Smooth muscle cell (in vitro differentiated cells): ENCODE results near the gene RARRES2. TPM values are rescaled to one million over a fixed set of nuclear protein-coding genes. Genes with fewer than 3 reads are reported as not detected.

Source experiments
- DNase-seq: peaks from one replicate; lab custom pipeline; 2025; ENCODE audit not compliant: unreplicated experiment; lab: John Stamatoyannopoulos, UW
- H2AFZ ChIP-seq: fragments of 200-600 bp; sonication (generic); 2 replicates; pipeline ENCODE4 v1.6.0; 2016; ENCODE audit warnings: antibody characterized with exemption, low read depth, mild to moderate bottlenecking
- H3F3A ChIP-seq: fragments of 200-600 bp; sonication (generic); 2 replicates; pipeline ENCODE4 v1.6.0; 2017; ENCODE audit warnings: antibody characterized with exemption, low read depth
- H3K27ac ChIP-seq: fragments of 200-600 bp; sonication (generic); 2 replicates; pipeline ENCODE4 v1.5.1; 2016; ENCODE audit warnings: low read depth, mild to moderate bottlenecking
- H3K27me3 ChIP-seq: fragments of 200-600 bp; sonication (generic); 2 replicates; pipeline ENCODE4 v1.6.1; 2016; ENCODE audit warnings: low read depth, mild to moderate bottlenecking
- H3K36me3 ChIP-seq: fragments of 200-600 bp; sonication (generic); 2 replicates; pipeline ENCODE4 v1.5.1; 2016; ENCODE audit warnings: low read depth
- H3K4me1 ChIP-seq: fragments of 200-600 bp; sonication (generic); 2 replicates; pipeline ENCODE4 v1.5.1; 2016; ENCODE audit warnings: low read depth
- H3K4me2 ChIP-seq: fragments of 200-600 bp; sonication (generic); 2 replicates; pipeline ENCODE4 v1.6.0; 2016; ENCODE audit warnings: mild to moderate bottlenecking
- H3K4me3 ChIP-seq: fragments of 200-600 bp; sonication (generic); 2 replicates; pipeline ENCODE4 v1.5.1; 2016; ENCODE audit warnings: mild to moderate bottlenecking
- H3K79me2 ChIP-seq: fragments of 200-600 bp; sonication (generic); 2 replicates; pipeline ENCODE4 v1.6.0; 2016; ENCODE audit warnings: low read depth, mild to moderate bottlenecking
- H3K9ac ChIP-seq: fragments of 200-600 bp; sonication (generic); 2 replicates; pipeline ENCODE4 v1.6.0; 2016; ENCODE audit warnings: low read depth
- H3K9me3 ChIP-seq: fragments of 200-600 bp; sonication (generic); replicated peaks from 2 replicates; pipeline ENCODE4 v1.5.1; 2016; ENCODE audit warnings: low read depth
- H4K20me1 ChIP-seq: fragments of 200-600 bp; sonication (generic); 2 replicates; pipeline ENCODE4 v1.6.0; 2016; ENCODE audit warnings: low read depth
- WGBS: methylation state at CpG from one replicate; pipeline ENCODE4 v1.1.7; 2016; ENCODE audit warnings: low lambda C conversion rate; 5-methylcytosine and 5-hydroxymethylcytosine counted together
- polyA plus RNA-seq: library from polyadenylated mRNA; unstranded; fragments of >200 nt; fragmentation: Nextera tagmentation; extraction: Ambion mirVana; gene quantifications from 2 replicates; pipeline ENCODE4 v1.2.1, GENCODE V29; 2016
- total RNA-seq: library from RNA; depleted of rRNA; stranded (reverse); fragments of >200 nt; gene quantifications from 2 replicates; pipeline ENCODE4 v1.2.3, GENCODE V29; 2014
- TF ChIP-seq, protein P1 (sequence below): fragments of 200-600 bp; sonication (generic); IDR thresholded peaks from 2 replicates; pipeline ENCODE4 v1.5.1; 2017; ENCODE audit warnings: borderline replicate concordance, mild to moderate bottlenecking, antibody characterized with exemption; ENCODE audit not compliant: insufficient read depth, poor library complexity, severe bottlenecking

The RARRES2 gene
- total and polyA plus RNA-seq, 2 experiments from 2014 or later: 23.6 to 31.8 TPM

DNA sequence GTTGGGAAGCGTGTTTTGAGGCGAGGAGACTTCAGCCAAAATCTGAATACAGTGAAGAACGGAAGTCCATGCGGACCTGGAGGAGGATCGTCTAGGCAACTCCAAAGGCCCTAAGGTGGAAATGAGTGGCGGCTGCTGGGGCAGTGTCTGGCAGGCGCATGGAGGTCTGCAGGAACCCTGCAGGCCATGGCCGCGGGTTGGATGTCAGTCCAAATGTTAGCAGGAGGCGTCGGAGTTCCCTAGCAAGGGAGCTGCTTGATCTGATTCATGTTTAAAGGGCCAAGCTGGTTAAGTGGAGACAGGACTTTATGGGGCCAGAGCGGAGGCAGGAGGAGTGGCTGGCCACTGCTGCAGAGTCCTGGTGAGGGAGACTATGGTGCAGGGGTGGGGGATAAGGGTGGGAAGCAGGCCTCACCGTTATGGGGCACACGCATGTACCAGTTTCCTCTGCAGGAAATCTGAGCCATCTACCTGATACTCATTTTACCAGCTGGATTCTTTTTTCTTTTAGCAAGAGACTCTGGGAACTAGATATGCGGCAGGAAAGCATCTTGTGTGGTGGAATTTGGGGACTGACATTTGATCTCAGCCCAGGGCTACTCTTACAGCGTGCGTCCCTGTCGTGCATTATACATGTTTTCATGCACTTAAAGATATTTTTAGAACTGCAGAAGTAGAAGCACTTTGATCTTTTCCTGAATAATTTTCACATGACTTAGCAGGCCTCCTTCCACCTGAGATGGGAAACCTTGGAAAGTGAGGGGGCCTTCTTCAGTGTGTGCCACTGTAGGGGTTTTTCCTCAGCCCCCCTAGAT, 20.6 kb upstream of the RARRES2 start:
- H3K4me3 ChIP-seq: no peak overlapping the region
- H2AFZ ChIP-seq: no peak overlapping the region
- no peaks in the 10 kb centered on the region for H3K79me2 ChIP-seq
- H3K36me3 ChIP-seq: no peaks in the 10 kb centered on the region
- no peak overlapping the region for H3K27ac ChIP-seq
- peaks cover 4% of the 10 kb centered on the region for H3K4me1 ChIP-seq
- no peaks in the 10 kb centered on the region for H3K27me3 ChIP-seq
- no peak for DNase-seq
- no peak overlapping the region for H3K4me2 ChIP-seq
- H3K9ac ChIP-seq: no peak overlapping the region
- H3K9me3 ChIP-seq: no peaks in the 10 kb centered on the region
- no peaks in the 10 kb centered on the region for H3F3A ChIP-seq
- WGBS: 57% methylated on average over 18 of the region's 18 CpGs
- TF ChIP-seq, protein P1, sequence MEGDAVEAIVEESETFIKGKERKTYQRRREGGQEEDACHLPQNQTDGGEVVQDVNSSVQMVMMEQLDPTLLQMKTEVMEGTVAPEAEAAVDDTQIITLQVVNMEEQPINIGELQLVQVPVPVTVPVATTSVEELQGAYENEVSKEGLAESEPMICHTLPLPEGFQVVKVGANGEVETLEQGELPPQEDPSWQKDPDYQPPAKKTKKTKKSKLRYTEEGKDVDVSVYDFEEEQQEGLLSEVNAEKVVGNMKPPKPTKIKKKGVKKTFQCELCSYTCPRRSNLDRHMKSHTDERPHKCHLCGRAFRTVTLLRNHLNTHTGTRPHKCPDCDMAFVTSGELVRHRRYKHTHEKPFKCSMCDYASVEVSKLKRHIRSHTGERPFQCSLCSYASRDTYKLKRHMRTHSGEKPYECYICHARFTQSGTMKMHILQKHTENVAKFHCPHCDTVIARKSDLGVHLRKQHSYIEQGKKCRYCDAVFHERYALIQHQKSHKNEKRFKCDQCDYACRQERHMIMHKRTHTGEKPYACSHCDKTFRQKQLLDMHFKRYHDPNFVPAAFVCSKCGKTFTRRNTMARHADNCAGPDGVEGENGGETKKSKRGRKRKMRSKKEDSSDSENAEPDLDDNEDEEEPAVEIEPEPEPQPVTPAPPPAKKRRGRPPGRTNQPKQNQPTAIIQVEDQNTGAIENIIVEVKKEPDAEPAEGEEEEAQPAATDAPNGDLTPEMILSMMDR: no peak
- no peaks in the 10 kb centered on the region for H4K20me1 ChIP-seq

DNA sequence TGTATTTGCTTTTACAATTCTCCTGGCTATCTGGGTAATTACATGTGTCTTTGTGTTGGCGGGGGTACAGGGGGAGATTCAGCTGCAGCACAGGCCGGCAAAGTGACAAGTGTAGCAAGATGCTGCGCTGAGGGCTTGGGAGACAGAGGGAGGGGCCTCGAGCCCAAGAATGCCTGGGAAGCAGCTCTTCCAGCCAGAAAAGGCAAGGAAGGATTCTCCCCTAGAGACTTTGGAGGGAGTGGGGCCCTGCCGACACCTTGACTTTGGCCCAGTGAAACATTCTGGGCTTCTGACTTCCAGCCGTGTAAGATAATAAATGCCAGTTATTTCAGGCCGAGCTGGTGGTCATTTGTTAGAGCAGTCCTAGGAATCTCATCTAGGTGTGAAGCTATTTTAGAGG, 20.0 kb upstream of the RARRES2 start:
- no peak overlapping the region for H3K4me3 ChIP-seq
- no peaks in the 10 kb centered on the region for H3K9me3 ChIP-seq
- no peaks in the 10 kb centered on the region for H3K79me2 ChIP-seq
- WGBS: 69% methylated on average over 7 of the region's 7 CpGs
- no peak overlapping the region for H2AFZ ChIP-seq
- H3K27ac ChIP-seq: no peak overlapping the region
- H4K20me1 ChIP-seq: no peaks in the 10 kb centered on the region
- no peaks in the 10 kb centered on the region for H3F3A ChIP-seq
- DNase-seq: no peak
- peaks cover 8% of the 10 kb centered on the region for H3K4me1 ChIP-seq
- no peak overlapping the region for H3K4me2 ChIP-seq
- TF ChIP-seq, protein P1: no peak
- H3K9ac ChIP-seq: no peak overlapping the region
- H3K27me3 ChIP-seq: no peaks in the 10 kb centered on the region
- H3K36me3 ChIP-seq: no peaks in the 10 kb centered on the region

DNA sequence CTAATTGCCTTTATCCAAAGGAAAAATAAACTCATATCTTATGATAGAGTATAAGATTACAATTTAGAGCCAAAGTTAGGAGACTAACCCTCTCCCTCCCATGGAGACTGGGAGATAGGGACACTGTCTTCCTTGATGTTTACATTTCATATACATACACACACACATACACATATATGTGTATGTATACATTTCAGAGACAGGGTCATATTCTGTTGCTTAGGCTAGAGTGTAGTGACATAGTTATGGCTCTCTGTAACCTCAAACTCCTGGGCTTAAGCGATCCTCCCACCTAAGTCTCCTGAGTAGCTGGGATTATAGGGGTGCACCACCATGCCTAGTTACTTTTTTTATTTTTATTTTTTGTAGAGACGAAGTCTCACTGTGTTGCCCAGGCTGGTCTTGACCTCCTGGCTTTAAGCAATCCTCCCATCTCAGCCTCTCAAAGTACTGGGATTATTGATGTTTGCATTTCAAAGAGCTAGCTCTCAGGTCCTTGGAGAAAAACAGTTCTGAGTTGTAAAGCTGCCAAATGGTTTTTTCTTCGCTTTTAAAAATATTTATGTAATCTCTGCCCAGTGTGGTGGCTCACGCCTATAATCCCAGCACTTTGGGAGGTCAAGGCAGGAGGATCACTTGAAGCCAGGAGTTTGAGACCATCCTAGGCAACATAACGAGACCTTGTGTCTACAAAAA, 19.1 kb upstream of the RARRES2 start:
- no peaks in the 10 kb centered on the region for H3K9me3 ChIP-seq
- H3K27ac ChIP-seq: no peak overlapping the region
- no peak overlapping the region for H3K4me2 ChIP-seq
- no peaks in the 10 kb centered on the region for H3K27me3 ChIP-seq
- H3K4me3 ChIP-seq: no peak overlapping the region
- WGBS: 61% methylated on average over 5 of the region's 5 CpGs
- peaks cover 8% of the 10 kb centered on the region for H3K4me1 ChIP-seq
- no peak for DNase-seq
- no peak overlapping the region for H3K9ac ChIP-seq
- TF ChIP-seq, protein P1: no peak
- H2AFZ ChIP-seq: no peak overlapping the region
- no peaks in the 10 kb centered on the region for H3K79me2 ChIP-seq
- H3K36me3 ChIP-seq: no peaks in the 10 kb centered on the region
- H3F3A ChIP-seq: no peaks in the 10 kb centered on the region
- no peaks in the 10 kb centered on the region for H4K20me1 ChIP-seq
